Tongue (tissue), 2 donors: ENCODE data around the gene NAALADL1. TPM values are rescaled to one million over a fixed set of nuclear protein-coding genes. Genes with fewer than 3 reads are reported as not detected.

Experiments used
- DNase-seq: peaks from one replicate; pipeline ENCODE4 v3.0.0-alpha.2; 2015
- total RNA-seq: library from RNA; depleted of rRNA; stranded (reverse); fragments of >200 nt; gene quantifications from one replicate; pipeline ENCODE4 v1.2.3, GENCODE V29; 2014

The NAALADL1 gene
- total RNA-seq, 1 donor from 2014 or later: 6.4 TPM

GRCh38 chr11:65078786-65079342, 20.5 kb upstream of the NAALADL1 start:
- DNase-seq: no peak

GRCh38 chr11:65078151-65078550, 19.8 kb upstream of the NAALADL1 start:
- peak; percentile 13 for DNase-seq

GRCh38 chr11:65077451-65077850, 19.1 kb upstream of the NAALADL1 start:
- no peak for DNase-seq

DNA sequence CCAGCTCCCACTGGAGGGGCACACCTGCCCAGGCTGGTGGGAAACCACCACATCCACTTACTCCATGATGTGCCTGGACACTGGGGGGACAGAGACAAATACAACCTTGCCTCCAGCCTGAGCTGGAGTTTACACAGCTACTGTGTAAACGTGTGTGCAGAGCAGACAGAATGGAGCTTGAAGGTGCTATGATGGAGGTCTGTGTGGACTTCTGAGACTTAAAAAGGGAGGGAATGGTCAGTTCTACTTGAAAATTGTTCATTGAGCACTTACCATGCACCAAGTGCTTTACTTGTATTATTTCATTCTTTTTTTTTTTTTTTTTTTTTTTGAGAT, 14.2 kb upstream of the NAALADL1 start:
- DNase-seq: no peak

GRCh38 chr11:65071907-65072630, 13.7 kb upstream of the NAALADL1 start:
- DNase-seq: no peak

GRCh38 chr11:65069217-65069616, 10.9 kb upstream of the NAALADL1 start:
- no peak for DNase-seq

- DNase-seq: no peak
These were observed 9.1 kb upstream of the NAALADL1 start for GRCh38 chr11:65067446-65067845.

GRCh38 chr11:65066805-65067291, 8.5 kb upstream of the NAALADL1 start:
- DNase-seq: no peak

- DNase-seq: no peak
These were observed 8.0 kb upstream of the NAALADL1 start for GRCh38 chr11:65066315-65066714.

DNA sequence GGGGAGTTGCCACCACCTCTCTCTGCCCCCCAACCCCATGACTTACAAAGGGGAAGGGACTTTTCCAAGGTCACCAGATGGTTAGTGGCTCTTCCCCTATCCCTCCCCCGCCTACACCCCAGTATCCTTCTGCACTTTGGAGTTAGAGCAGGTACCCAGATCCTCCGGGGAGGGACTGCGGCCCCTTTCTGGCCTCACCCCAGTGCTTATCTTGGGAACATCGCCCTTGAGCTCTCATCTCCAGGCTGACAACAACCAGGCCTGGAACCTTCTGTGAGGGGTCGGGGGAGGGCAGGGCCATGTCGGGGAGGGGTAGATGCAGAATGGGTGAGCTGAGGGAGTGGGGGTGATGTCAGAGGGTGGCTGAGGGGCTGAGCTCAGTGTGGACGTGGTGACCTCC, 7.5 kb upstream of the NAALADL1 start:
- DNase-seq: no peak

- DNase-seq: no peak
These were observed 6.5 kb upstream of the NAALADL1 start for GRCh38 chr11:65064847-65065240.

GRCh38 chr11:65063532-65063931, 5.2 kb upstream of the NAALADL1 start:
- DNase-seq: no peak

GRCh38 chr11:65060913-65061408, 2.6 kb upstream of the NAALADL1 start:
- no peak for DNase-seq

DNA sequence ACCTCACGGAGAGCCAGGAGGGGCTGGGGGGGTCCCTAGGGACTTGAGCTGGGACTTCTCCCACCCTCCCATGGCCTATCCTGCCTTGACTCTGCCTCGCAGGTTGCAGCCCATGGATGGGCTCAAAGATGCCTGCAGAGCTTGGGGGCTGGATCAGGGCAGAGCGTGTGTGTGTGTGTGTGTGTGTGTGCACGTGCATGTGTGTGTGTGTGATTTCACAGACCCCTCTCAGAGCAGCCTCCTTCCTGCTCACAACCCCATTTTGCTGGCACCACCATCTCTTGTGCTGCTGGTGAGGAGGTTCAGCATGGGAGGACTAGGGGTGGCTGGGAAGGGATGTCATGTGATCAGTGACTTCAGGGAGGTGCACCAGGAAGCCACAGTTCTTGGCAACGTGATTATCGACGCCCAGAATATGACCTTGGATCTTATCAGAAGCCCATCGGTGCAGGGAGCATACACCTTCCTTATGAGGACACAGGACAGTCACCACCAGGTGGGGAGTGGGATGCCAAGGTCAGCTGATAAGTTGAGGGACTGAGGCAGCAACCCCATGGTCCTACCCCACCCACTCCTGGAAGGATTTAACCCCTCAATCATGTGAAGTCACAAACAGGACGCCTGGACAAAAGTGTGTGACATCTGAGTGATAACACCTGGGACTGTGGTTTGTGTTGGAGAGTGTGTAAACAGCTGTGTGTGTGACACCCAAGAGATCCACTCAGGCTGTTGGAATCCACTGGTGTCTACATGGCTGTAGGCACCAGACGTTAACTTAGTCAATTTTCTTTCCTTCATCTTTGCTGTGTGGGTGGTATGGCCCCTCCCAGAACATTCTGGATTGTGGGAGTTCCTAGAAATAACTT, 1.8 kb upstream of the NAALADL1 start:
- DNase-seq: no peak

- no peak for DNase-seq
These were observed 1.2 kb upstream of the NAALADL1 start for GRCh38 chr11:65059523-65059922.

- no peak for DNase-seq
These were observed 341 bp downstream of the NAALADL1 start for GRCh38 chr11:65058012-65058411.

GRCh38 chr11:65057526-65057925, 827 bp downstream of the NAALADL1 start:
- DNase-seq: no peak

DNA sequence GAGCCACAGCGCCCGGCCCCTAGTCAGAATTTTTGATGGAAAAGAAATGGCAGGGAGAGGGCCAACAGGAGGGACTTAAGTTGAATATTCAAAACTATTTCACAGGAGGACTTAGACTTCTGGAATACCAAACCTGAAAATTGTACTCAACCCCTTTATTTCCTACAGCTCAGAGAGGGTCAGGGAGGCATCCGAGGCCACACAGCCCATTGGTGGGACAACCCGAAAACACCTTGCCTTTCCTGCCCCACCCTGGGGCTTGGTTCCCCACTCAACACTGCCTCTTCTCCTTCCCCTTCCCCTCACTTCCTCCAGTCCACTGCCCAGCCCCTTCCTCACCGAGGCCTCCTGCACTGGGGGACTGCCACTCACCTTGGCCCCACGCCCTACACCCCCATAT, 1.4 kb downstream of the NAALADL1 start:
- no peak for DNase-seq

- no peak for DNase-seq
These were observed 2.8 kb downstream of the NAALADL1 start for GRCh38 chr11:65055538-65055937.

DNA sequence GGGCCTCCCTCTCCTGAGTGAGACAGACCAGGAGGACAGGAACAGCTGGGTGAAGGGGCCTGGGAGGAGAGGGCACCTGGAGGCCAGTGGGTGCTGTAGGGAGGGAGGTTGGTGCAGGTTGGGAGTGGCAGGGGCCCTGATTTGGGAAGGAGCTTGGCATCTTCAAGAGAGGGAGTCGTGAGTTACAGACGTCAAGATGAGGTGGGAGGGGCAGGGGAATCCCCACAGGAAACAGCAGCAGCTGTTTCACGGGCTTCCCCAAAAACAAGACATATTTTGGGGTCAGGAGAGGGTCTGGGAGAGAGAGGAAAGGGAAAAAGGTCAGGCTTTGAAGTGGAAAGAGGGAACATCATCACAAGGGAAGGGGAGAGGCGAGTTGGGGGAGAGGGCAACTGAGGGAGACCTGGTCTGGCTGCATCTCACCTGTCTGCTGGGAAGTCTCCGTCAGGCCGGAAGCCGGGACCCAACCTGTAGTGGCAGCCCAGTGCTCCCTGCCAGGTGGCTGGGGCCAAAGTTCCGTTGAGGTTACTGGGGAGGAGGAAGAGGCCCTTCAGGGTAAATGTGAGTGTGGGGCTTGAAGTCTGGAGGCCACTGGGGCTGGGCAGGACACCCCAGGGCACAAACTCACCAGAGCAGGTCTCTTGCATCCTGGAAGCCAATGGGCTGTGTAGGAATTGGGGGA, 4.4 kb downstream of the NAALADL1 start:
- no peak for DNase-seq

DNA sequence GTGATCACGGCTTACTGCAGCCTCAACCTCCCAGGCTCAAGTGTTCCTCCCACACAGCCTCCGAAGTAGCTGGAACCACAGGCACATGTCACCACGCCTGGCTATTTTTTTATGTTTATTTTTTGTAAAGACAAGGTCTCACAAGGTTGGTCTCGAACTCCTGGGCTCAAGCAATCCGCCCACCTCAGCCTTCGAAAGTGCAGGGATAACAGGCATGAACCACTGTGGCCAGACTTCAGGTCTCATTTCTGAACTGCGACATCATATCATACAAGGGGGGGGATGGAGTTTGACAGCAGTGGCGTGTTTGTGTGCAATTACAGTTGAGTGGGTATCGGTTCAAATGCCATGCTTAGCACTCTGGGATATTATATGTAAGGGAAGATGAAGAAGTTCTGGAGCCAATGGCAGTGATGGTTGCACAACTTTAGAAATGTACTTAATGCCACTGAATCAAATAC, 6.9 kb downstream of the NAALADL1 start:
- no peak for DNase-seq
